ENCODE data around the gene MLC1.

MLC1 gene

DNA sequence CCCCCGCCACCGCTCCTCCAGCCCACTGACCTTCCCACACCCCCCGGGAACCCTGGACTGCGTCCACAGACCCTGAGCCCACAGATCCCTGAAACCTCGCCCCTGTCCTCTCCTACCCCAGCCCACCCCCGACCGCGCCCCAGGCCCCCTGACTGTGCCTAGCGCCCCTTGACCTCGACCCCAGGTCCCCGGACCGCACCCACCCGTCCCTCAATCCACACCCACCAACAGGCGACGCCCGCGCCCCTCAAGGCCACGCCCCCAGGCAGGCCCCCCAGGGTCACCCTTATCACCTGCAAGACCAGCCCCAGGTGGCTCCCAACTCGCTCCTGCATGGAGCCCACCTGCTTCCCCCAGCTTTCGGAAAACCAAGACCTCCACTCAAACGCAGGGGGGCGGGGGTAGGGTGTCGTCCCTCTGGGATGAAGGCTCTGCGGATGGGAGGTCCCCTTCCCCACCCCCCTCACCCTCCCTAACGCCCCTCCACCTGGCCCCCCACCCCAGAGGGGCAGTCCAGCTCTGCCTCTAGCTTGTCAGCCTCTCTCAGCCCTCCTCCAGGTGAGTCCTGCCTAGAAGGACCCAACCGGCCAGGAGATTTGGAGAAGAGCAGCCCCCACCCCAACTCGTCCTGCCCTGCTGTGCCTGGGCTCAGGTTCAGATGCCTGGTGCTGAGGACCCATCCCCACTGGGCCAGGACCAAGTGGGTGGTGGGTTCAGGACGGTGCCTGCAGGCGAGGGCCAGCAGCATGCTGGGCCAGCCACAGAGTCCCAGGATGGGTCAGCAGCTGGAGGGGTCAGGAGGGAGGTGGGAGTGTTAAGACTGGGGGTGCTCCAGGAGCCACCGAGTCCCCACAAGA is 69.5 kb downstream of the MLC1 start:
- DNase-seq (ENCODE audit: low read depth) = no peak

DNA sequence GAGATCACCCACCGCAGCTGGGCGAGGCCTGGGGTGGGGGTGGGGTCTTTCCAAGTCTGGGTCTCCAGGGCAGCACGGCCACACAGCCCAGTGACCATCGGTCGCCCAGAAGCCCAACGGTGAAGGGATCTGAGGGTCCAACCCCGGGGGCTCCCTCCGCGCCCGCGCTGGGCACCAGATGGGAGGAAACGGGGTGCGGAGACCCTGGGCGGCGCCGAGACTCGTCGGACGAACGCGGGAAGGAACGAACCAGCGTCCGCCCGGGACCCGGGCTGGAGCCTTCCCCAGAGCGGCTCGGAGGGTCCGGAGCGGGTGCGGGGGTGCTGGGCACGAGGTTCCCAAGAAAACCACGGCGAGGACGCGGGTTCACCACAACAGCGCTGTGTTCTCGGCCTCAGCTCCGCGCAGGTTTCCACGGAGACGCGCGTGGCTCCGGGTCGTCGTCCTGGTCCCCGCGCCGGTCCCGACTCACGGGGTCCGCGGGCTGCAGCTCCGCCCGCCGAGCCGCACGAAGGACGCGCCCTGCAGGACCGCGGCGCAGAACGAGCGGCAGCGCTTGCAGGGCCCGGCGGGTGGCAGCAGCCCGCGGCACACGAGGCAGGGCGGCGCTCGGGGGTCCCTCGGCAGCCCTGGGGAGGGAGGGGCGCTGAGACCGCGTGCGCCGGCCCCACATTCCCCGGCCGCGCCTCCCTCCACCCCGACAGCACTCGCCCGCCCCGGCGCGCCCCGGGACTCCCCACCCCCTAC is 70.4 kb downstream of the MLC1 start:
- no peak for DNase-seq (ENCODE audit: low read depth)

DNA sequence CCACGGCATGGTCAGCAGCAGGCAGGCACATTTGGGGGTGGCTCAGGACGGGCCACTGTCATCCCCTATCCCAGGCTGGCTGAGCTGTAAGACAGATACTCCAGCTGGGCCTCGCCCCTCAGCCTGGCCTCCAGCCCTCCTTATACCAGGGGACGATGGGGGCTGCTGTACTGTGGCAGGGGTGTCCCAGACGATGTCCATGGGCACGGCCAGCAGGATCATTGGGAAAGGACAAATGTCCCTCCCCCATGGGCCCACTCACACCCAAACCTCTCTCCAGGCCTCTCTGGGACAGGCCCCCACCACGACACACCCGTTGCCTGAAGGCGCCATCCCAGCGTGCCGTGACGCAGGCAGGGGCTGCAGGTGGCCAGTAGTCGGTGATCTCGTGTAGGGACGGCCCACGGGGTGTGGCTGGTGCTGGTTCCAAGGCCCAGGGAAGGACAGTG is 71.1 kb downstream of the MLC1 start:
- no peak for DNase-seq (ENCODE audit: low read depth)

DNA sequence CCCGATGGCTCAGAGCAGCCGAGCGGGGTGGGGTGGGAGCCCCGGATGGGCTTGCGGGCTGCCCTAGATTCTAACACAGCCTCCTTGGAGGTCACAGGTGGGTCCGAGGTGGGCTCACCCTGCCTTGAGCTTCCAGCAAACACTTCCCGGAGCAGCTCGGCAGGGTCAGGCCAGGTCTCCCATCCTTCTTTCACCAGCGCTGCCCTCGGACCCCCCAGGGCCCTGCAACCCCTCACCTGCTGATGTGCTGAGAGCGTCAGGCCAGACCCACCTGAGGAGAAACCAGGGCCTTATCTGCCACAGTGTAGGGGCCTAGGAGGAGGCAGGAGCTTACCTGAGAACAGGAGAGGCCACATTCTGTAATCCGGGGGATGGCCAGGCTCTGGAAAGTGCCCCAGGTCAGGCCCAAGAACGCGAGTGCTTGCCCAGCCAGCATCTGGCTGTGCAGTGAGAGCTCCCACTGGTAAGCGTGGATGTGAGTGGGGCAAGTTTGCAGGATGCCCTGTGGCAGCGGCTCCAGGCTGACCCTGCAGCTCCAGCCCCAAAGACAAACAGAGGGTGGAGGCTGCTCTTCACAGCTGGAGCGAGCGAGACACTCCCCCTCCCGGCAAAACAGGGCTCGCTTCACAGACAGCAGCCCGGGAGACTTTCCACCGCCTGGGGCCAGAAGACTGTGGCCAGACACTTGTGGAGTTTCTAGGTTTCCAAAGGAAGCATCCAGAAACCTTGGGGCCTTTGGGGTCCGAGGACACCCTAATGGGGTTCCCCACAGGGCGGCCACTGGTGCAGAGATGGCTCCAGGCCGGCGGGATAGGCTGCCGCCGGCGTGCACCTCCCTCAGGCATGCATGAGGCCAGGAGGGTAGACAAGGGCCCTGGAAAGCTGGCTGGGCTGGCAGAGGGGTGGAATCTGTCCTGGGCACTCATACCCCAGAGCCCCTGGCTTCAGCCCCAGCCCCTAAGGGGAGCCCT is 72.7 kb downstream of the MLC1 start, which contains the start of gene IL17REL:
Gene IL17REL, minus strand, starts transcription at position 555 of the 971 bp plus-strand sequence. Its CDS starts 119 bp downstream, at position 436.
- no peak for DNase-seq (ENCODE audit: low read depth)

DNA sequence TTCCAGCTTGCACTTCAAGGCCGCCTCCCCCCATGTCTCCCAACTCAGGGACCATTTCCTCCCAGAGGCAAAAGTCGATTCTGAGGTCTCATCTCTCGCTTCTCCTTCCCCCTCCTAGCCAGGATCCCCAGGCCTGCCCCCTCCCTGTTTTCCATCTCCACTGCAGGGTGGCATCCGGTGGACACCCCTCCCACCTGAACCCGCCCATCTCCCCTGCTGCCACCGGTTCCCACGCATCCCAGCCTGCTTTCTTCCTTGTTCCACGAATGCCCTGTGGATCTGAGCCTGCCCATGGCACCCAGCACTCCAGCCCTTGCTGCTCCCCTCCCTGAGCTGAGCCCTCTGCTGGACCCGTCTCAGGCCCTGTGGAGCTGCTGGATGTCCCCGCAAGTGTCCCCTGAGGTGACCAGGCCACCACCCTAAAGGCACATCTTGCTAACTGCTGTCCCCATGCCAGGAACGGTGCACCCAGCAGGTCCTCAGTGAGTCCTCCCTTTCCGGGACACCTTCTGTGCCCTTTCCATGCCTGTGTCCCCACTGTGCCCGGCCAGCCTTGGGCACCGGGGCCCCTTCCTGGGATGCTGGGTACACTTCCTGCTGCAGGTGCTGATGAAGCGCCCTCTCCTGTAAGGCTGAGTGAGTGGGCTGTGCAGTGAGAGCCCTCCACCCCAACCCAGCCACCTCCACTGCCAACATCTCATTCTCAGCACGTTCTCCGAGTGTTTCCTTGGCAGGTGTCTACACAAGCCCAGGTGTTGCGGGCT is 73.6 kb downstream of the MLC1 start:
- no peak for DNase-seq (ENCODE audit: low read depth)

DNA sequence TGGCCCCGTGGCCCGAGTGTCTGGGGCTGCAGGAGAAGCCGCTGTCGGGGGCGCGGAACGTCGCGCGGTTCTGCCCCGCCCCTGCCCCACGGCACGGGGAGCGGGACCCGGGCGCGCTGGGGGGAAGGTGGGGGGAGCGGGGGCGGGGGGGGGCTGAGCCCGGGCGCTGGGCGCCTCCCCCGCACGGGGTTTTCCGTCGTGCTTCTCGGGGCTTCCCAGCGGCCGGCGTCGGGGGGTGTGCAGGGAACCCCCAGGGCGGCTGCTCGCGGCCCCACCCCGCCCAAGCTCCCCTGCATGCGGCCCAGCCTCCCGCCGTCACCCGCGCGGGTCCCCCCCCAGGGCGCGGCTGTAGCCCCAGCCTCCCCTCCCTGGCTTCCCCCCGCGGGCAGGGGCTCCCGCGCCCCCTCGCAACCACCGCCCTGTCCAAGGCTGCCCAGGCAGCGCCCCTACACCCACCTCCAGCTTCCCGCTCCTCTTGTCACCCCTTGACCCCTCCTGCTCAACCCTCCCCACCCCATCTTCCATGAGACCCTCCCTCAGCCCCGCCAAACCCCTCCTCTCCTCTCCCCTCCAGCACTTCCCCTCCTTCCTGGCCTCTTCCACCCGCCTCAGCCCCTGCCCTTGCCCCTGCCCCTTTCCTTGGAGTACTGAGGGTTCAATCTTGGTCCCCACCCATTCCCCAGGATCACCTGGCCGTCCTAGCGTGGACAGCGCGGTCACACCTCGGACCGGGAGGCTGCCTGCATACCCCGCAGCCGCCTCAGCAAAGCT is 74.4 kb downstream of the MLC1 start:
- DNase-seq (ENCODE audit: low read depth) = no peak

DNA sequence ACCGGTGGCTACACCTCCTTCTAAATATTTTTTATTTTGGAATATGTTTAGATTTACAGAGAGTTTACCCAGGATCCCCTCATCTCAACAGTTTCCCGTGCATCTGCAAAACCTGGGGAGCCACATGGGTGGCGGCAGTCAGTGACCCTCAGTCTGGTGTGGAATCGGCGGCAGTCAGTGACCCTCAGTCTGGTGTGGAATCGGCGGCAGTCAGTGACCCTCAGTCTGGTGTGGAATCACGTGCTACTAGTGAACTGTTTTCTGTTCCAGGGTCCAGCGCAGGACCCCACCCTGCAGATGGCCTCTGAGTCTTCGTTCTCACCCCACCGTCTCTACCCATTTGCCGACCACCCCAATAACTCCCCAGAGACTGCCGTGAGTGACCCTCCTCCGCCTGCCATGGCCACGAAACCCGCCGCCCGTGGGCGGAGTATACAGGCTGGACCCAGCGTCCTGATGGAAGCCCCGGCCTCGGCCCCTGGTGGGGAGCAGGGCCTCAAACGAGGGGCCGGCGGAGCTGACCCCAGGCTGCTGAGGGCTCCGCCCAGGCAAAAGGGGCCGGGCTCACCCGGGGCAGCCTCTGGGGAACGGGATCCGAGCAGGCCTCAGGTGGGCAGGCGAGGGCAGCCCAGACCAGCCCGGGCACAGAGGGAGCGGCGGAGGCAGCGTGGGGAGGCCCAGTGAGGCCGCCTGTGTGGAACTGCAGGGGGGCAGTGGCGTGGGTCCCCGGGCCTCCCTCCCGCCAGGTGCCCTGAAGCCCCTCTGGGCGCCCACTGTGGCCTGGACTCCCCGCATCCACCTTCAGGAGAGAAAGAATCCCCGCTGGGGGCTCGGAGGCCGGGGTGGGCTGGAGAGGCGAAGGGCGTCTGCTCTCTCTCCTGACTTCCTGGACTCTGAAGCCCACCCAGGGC is 75.2 kb downstream of the MLC1 start:
- DNase-seq (ENCODE audit: low read depth) = no peak

Data from GM04504 (cell line).